EL (cell line): ENCODE results near the gene PIP5KL1.

ENCODE experiments used
- DNase-seq: peaks from one replicate; pipeline ENCODE4 v3.0.0-alpha.2; 2016

Gene PIP5KL1, protein sequence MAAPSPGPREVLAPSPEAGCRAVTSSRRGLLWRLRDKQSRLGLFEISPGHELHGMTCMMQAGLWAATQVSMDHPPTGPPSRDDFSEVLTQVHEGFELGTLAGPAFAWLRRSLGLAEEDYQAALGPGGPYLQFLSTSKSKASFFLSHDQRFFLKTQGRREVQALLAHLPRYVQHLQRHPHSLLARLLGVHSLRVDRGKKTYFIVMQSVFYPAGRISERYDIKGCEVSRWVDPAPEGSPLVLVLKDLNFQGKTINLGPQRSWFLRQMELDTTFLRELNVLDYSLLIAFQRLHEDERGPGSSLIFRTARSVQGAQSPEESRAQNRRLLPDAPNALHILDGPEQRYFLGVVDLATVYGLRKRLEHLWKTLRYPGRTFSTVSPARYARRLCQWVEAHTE

DNA sequence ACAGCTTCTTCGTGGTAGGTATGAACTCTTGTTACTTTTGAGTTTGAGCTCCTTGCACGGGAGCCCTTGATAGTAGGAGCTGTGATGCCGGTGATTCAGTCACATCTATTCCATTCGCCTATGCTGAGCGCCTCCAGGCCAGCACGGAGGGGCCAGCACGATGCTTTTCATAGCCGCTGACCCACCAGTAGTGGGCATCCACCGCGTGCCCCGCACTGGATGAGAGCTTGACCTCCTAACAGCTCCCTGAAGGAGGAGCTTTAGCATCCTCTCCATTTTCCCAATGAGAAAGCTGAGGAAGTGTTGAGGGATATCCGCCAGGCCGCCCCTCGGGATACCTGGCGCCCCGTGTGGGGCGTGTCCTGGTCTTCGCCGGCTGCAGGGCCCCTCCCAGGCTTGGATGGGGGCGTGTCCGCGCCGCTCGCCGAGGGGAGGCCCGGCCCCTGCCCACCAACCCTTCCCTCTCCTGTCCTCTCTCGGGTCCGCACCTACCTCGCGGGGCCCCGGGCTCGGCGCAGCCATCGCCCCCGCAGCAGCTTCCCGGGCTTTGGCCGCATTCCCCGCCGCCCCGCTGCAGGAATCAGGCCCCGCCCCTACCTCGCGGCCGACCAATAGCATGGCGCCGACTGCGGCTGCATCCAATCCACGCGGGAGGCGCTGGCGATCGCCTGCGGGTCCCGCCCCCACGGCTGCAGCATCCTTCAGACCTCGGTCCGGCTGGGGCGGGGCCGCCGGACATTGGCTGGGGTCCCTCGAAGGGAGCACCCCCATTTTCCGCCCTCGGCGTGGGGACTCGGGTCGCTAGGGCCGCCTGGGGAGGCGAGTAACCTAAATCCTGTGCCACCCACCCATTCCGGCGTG, at the start of gene PIP5KL1:
Gene PIP5KL1 (minus strand): TSS at position 547 of the 861 bp plus-strand sequence. CDS start 25 bp downstream, at position 522.
- DNase-seq = peak; percentile 90

DNA sequence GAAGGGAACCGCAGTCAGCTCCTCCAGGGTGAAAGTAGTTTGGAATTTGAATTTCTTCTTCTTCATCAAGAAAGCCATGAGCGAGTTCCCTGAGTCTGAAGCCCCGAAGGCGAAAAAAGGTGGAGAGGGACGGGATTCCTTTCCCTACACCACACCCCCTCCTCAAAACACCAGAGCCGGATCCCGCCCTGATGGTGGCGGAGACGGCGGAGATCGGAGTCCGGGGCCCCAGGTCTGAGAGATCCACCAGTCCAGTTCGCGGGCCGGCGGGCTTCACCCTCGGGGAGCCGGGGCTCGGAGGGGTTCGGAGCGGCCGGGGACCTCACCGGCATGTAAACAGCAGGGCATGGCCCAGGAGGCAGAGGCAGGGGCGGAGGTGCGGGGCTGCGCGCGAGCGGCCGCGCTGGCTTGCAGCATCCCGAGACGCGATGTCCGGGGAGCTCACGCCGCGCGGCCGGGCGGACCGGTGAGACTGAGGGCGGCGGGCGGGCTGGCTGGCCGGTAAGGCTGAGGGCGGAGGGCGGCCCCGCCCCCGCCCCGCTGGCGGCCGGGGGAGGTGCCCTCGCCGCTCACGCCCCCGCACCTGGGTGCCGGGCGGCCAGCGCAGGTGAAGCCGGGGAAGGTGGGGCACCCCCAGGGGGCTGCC, 49.6 kb upstream of the PIP5KL1 start:
- DNase-seq = peak; percentile 30

DNA sequence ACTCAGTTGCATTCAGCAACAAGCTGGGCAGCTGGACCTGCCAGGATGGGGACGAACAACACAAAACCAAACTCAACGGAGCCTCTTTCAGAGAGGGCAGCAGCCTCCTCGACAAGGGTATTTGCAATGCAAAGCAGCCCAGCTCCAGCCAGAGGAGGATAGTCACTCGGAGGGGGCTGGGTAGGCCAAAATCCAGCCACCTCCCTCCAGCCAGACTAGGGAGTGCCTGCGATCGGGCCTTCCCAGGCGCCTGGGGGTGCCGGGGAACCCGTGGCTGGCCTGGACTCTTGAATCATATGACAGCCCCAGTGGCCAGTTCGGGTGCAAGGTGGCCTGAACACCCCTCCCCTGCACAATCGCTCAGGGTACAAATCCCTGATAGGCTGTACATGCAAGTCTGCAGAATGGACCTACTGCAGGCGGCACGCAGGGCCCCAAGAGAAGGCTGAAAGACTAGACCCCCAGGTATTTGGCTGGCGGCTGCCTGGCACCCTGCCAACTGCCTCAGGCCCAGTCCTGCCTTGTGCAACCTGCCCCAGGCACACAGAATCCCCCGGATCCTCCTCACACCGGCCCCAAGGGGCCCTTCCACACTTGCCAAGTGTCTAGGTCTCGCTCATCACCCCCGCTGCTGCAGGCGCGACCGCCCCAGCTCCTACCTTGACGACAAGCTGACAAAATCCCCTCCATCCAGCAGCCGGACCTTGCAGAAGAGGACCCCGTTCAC, 48.9 kb upstream of the PIP5KL1 start:
- peak; percentile 67 for DNase-seq

DNA sequence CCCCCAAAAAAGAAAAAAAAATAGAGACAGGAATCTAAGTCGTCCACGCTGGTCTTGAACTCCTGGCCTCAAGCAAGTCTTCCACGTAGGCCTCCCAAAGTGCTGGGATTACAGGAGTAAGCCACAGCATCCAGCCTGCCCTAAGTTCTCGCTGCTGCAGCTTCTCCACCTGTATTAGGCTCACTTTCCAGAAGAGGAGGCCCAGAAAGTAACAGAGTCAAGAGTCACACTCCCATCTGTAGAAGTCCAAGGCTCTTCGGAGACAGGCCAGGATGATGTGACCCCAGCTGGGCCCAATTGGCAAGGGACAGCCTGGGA, 48.4 kb upstream of the PIP5KL1 start:
- no peak for DNase-seq

DNA sequence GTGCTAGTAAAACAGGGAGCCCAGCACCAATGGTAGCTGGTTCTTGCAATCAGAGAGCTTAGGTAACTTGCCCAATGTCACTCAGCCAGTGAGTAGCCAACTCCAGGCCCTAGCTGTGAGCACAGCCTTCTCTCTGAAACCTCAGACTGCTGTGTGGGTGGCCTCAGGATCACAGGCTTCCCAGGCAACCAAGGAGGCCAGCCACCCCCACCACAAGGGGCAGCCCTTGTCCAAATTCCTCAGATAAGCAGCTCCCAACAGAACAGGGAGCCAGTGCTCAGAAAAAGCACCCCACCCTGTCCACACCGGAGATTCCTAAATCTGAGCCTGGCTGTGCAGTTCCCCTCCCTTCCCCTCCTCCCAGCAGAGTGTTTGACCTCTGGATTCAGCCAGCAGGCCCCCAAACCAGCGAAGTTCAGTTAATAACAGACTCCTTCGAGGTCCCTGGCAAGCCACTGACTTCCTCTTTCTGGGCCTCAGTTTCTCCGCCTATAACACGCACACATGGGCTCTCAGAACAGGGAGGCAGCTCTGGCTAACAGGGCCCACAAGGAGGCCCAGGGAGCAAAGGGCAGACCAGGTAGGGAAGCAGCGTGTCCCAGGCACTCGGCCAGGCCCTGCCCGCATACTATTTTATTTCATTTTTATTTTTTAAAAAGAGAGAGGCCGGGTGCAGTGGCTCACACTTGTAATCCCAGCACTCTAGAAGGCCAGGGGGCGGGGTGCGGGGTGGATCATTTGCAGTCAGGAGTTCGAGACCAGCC, 47.5 kb upstream of the PIP5KL1 start:
- DNase-seq = peak; percentile 80

DNA sequence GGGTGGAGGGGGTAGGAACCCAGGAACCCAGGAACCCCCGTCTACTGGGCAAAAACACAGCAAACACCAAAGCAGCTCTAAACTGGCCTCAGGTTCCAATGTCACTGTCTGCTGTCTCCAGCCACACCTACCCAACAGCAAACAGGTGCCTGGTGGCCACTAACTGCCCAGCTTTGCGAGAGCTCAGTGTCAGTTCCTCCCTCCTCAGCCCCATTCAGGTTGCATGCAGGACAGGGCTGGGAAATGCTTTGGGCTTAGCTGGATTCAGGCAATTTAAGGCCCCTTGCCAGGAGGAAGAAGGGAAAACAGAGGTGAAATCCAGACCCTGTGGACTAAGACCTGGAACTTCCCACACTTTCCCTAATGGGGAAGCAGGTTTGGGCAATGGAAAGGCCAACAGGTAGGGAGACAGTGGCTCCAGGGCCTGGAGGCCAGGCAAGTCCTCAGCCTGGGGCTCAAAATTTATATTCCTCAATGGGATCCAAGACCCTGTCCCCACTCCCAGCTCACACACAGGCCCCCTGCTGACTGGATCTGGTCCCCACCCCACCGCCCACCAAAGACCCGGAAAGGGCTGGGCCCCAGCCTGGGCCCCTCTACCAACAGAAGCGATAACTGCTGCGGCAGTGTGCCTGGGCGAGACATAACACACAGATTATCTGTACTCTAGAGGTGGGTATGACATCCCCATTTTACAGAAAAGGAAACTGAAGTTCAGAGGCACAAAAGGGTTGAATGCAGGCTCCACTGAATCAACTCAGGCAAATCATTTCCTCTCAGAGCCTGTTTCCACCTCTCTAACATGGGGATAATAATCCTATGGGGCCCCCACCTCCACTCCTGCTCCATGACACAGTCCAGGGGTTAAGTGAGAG, 46.7 kb upstream of the PIP5KL1 start:
- DNase-seq = no peak

DNA sequence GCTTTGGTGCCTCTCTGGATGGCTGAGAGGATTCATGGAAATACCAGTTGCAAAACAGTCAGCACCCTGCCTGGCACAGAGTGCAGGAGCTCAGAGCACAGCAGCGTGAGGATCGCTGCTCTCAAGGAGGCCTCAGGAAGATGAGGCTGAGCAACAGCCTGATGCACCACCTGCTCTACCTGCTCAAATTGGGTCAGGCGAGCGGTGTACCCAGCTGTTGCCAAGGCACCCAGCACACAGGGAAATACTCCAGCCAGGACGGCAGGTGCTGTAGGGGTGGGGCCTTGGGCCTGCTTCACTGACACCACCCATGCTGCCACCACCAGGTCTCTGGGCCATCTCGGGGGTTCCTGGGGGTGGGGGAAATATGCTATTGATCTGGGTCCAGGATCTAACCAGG, 45.9 kb upstream of the PIP5KL1 start:
- DNase-seq = no peak

DNA sequence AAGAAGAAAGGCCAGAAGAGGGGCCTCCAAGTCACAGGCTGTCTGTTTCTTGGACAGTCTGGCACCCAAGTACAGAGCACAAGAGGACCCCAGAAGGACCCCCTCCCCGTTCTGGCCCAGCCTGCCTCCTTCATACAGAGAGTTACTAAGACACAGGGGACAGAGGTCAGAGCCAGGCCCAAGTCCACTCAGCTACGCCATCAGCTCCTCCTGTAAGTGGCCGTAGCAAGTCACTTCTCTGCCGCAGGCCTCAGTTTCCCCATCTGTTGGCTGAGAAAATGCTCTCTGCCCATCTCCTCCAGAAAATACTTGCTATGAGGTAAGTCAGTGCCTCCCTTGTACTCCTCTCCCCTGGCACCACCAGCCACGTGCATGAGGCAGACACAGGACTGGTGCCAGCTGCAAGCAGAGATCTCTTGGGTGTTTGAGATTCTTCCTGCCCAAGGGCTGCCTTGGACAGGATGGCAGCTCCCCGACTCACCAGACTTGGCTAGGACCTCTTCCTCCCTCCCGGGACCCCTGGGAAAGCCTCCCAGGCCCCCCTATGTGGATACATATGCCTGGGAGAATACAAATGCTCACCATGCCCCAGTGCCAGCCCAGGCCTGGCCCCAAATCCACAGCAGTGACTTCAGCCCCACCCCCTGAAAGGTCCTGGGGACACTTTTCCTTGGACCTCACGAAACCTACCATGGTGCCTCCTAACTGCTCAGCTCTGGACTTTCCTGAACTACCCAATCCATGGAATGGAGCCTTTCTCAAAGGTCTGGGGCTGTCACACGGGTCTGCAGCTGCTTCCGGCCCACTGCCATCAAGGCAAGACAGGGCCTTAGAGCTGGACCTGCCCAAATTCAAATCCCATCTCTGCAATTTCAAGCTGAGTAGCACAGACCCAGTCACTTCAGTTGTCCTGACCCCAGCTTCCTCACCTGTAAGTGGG, 45.1 kb upstream of the PIP5KL1 start:
- no peak for DNase-seq

DNA sequence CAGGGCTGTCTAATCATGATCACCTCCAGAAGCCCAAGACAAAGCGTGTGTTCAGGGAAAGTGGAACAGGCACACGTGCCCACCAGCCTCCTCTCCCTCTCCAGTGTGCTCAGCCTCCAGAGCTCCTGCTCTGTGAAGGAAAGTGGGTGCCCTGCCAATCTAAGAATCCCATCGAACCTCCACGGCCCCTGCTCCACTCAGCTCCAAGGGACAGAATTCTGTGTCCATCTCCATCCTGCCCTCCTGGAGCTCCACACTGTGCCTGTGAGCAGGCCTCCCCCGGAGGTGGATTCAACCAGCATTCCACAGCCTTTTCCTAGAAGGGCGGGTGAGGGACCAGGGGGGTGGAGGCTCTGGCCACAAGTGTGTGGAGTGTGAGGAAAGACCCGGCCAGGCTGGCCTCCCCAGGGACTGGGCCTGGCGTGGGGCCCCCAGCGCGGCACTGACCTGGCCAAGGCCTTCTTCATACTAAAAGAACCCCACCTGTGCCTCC, 44.2 kb upstream of the PIP5KL1 start:
- no peak for DNase-seq

DNA sequence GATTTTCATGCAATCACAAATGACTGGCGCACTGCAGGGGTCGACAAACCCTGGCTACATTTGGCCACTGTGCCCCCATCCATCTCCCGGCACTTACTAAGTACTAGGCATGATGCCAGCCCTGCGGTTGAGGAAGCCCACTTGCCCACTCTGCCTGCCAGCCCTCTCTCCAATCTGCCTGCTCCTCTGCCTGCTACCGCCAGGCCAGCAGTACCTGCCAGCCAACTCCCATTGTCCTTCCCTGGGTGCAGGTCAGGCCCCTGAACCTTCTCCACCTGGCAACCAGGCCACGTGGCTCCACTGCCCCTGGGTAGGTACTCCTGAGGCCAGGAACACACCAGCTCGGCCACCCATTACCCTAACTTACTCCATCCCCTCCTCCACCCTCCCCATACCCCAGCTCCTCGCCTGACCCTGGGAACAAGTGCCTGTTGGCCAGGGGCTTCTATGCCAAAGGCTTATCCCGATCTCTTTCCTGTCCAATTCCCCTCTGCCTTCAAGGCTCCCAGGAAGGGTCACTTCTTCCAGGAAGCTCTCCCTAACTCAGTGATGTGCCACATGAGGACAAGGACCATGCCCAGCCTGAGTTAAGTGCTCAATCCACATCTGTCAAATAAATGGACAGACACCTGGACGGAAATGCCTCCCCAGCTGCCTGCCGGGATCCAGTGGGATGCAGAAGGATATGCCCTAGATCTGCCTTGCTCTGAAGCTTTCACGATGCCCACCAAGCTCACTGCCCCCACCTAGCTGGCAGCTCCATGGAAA, 43.6 kb upstream of the PIP5KL1 start:
- DNase-seq = no peak

DNA sequence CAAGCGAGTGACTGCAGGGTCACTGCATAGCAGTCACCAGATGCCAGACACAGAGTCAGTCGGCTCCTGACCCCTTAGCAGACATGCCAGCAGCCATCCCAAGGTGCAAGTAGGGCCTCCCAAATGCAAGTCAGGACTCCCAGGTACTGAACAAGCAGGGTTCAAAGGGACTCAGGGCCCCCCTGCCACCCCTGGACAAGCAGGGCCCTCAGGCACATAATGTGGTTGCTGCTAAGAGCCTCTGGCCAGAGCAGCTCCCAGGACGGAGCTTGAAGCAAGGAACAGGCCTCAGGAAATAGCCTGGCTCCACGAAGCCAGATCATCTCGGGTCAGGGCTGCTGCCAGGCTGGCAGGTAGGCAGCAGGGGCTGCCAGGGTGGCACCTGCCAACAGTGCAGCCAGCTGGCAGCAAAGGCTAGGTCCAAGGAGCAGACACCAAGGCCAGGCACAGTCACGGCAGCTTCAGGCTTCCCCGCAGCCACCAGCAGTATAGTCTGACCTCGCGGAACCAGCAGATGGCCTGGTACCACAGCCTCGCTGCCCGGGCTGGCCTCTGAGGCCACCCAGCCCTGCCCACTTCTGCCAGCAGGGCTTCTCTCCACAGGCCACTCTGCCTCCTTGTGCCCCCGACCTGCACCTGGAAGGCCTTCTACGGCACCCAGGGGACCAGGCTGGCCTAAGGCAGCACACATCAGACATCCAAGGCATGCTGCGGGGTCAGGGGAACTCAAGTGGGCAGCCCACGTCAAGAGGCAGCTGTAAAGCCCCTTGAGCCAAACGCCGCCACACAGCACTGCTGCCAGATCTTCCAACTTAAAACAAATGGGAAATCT, 42.8 kb upstream of the PIP5KL1 start:
- DNase-seq = no peak

DNA sequence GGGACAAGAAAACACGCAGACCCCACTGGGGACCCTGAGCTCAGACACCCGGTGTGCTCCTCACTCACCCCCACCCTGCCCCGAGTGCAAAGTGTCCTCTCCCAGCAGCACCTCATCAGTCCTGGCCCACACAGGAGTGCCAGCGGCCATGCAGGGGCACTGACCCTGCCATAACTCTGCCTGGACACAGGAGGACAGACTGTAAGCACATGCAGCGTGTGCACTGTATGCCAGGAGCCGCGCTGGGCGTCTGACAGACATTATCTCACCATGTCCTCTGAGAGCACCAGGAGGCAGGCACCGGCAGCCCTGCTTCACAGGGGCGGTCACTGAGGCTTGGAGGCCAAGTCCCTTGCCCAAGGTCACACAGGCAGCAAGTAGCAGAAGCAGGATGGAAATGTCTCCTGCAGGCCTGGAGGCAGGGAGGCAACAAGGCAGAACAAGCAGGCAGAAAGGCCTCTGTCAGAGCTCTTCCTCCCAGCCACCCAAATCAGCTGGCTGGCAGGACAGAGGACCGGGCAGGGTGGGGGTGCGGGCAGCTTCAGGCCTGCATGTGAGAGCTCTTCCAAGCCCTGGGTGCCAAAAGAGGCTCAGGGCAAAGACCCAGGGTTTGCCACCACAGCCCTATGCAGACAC, 41.8 kb upstream of the PIP5KL1 start:
- DNase-seq = no peak

DNA sequence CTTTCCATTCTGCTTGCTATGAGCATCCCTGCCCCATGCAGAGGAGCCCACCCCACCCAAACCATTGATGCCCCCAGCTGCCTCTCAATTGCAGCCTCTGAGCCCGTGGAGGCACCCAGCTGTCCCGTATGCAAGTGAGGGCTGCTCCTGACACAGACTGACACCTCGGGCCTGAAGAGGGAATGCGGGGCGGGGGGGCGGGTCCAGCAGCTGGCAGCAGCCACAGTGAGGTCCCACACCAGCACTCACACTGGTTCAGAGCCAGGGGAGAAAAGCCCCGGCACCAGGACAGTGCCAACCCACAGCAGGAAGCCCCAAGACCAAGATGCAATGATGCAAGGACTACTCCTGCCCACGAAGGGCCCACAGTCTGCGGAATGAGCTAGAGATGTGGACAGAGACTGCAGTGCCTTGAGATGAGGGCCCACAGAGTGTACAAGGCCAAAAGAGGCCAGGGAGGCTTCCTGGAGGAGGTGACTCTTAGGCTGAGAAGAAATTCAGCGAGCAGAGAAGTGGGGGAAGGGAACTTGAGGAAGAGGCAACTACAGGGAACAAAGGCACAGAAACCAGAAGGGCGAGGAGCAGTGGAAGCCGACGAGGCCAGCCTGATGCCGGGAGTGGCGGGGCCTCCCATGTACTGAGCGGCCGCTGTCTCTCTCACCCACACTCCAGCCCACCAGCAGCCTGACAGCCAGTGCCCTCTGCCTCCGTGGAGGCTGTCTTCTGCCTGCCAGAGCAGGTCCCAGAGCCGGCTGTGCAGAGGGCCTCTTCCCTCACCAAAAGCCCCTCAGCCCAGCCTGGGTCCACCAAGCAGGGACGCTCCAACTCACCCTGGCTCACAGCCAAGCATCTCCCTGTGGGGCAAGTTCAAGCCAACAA, 41.0 kb upstream of the PIP5KL1 start:
- DNase-seq = no peak

DNA sequence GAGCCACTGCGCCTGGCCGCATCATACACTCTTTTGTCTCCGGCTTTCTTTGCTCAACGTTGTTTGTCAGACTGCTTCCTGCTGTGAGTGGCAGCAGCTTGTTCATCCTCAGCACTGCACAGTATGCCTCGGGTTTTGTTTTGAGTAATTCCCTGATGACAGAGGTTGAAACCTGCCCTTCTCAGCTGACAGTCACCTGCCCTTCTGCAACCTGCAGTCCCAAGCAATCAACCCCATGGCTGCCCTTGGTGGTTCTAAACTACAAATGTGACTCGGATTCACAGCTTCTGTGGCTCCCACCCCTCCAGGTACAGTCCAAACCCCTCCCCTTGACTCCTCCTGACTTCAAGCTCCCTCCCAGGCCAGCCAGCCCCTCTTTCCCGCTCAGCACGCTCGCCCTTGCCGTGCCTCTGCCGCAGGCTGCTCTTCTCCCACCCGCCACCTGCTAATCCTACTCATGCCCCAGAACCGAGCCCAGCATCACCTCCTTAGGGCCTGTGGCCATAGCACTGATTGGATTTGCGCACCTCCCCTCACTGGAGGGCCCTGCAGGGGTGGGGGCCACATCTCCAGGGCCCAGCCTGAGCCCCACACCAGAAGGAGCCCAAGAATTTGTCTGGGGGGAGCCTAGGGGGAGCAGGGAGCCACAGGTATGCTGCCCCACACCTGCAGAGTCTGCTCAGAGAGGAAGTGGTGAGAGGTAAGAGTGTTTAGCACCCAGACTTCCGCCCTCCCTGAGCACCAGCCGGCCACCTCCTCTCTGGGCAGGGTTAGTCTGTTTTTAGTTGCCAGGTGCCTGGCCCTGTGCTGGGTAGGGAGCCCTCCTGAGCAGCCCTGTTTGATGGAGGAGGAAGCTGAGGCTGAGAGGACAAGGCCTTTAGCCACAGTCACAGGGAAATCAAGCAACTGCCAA, 40.1 kb upstream of the PIP5KL1 start:
- DNase-seq = no peak

DNA sequence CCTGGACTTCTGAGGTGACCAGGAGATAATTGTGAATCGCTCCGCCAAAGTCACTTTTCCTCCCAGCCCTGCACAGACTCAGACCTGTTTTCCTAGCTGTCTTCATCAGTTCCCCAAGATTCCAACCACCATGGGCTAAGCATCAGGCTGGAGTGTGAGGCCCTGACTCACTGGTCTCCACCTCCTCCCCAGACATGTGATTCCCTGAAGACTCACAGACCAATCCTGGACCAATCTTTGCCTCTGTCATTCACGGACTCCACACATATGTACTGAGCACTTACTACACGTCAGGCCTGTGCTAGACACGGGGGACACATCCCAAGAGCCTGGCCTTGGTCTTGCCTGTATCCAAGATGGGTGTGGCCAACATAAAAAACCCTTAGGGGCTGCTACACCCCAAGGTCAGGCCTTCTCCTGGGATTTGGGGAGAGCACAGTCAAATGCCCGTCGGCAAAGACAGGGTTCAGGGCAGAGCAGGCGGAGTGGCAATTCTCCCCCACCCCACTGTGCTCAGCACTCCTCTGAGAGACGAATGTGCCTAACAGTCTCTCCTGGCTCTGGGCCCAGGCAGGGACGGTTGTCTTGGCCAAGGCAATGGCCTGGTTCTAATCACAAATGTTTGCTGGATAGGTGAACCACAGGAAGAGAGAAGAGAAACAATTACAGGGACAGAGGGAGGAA, 38.3 kb upstream of the PIP5KL1 start:
- peak; percentile 88 for DNase-seq
